ENCODE data around the gene OR4D1.

- no peak for TF ChIP-seq CTCF (IDR thresholded peaks at IDR 0.05)
- no peak for TF ChIP-seq POLR2A (IDR thresholded peaks at IDR 0.05)
These were observed 43.1 kb upstream of the OR4D1 start for GRCh38 chr17:58105093-58105492.

All from uterus (tissue), 2 donors.